NCI-H1436 treated with DMSO at 0.1 percent for 48 hours (cell line): ENCODE measurements around the gene KRT1.
"Not testable (repeated sequence)": the region's sequence is repeated elsewhere in the genome, so short reads cannot be mapped to it uniquely, and the experiment has no call there.

Experiments
- DNase-seq: peaks from one replicate; lab custom pipeline; 2025; lab: John Stamatoyannopoulos, UW

KRT1 gene

GRCh38 chr12:52682381-52682660, 2.1 kb upstream of the KRT1 start:
- DNase-seq: no peak

- DNase-seq: no peak
Measured at GRCh38 chr12:52681526-52682380, 1.5 kb upstream of the KRT1 start.

- DNase-seq: no peak
Measured at GRCh38 chr12:52679875-52680274, 332 bp downstream of the KRT1 start.

- no peak for DNase-seq
Measured at GRCh38 chr12:52677671-52678070, 2.5 kb downstream of the KRT1 start.

GRCh38 chr12:52677126-52677525, 3.1 kb downstream of the KRT1 start:
- DNase-seq: no peak

- DNase-seq: no peak
Measured at GRCh38 chr12:52676163-52676562, 4.0 kb downstream of the KRT1 start.

- no peak for DNase-seq
Measured at GRCh38 chr12:52675301-52675701, 4.9 kb downstream of the KRT1 start.

GRCh38 chr12:52674433-52674775, 5.8 kb downstream of the KRT1 start:
- DNase-seq: no peak

GRCh38 chr12:52673713-52674432, 6.3 kb downstream of the KRT1 start:
- DNase-seq: no peak

- no peak for DNase-seq
Measured at GRCh38 chr12:52673217-52673616, 7.0 kb downstream of the KRT1 start.

- no peak for DNase-seq
Measured at GRCh38 chr12:52672321-52672933, 7.8 kb downstream of the KRT1 start.

- no peak for DNase-seq
Measured at GRCh38 chr12:52670961-52671360, 9.2 kb downstream of the KRT1 start.

- DNase-seq: no peak
Measured at GRCh38 chr12:52670506-52670905, 9.7 kb downstream of the KRT1 start.

- not testable (repeated sequence) for DNase-seq
Measured at GRCh38 chr12:52669941-52670340, 10.3 kb downstream of the KRT1 start.

GRCh38 chr12:52669426-52669825, 10.8 kb downstream of the KRT1 start:
- DNase-seq: no peak

GRCh38 chr12:52667931-52668330, 12.3 kb downstream of the KRT1 start:
- DNase-seq: no peak

GRCh38 chr12:52667509-52667908, 12.7 kb downstream of the KRT1 start:
- DNase-seq: no peak

- no peak for DNase-seq
Measured at GRCh38 chr12:52666471-52666870, 13.7 kb downstream of the KRT1 start.

GRCh38 chr12:52663420-52663819, 16.8 kb downstream of the KRT1 start:
- DNase-seq: no peak

GRCh38 chr12:52662918-52663229, 17.3 kb downstream of the KRT1 start:
- no peak for DNase-seq

GRCh38 chr12:52662093-52662917, 17.9 kb downstream of the KRT1 start:
- no peak for DNase-seq

GRCh38 chr12:52661668-52662067, 18.5 kb downstream of the KRT1 start:
- no peak for DNase-seq
